ENCODE results near the gene RYR3.

DNA sequence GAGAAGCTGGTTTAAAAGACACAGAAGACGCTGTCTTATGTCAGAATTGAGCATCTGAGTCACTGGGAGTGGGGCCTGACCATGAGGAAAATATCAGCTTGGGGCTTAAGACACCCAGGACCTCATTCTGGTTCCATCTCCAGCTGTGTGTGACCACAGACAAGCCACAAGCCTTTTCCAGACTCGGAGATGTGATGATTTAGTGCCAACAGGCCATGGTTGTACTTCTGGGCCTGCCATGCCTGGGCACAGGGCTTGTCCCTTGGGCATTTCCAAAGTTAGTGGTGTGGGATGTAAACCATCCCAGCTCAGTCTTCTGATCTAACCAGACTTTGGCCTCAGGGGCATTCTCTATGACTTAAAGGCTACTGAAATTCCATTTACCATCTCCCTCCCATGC is 269.8 kb downstream of the RYR3 start:
- TF ChIP-seq CTCF (IDR thresholded peaks at IDR 0.05) (no peak), ZFX (IDR thresholded peaks at IDR 0.05; ENCODE audit: borderline replicate concordance) (no peak)
